Ishikawa (cell line): Measurements from ENCODE around the gene EVC2.

Experiments used
- CEBPB ChIP-seq: IDR thresholded peaks from 2 replicates; pipeline ENCODE4 v1.6.1; 2012
- CREB1 ChIP-seq: IDR thresholded peaks from 2 replicates; pipeline ENCODE4 v1.6.1; 2012; ENCODE audit warnings: low read depth
- EGR1 ChIP-seq: IDR thresholded peaks from 2 replicates; pipeline ENCODE4 v1.6.1; 2012
- EP300 ChIP-seq: IDR thresholded peaks from 2 replicates; pipeline ENCODE4 v1.6.1; 2012; ENCODE audit warnings: borderline replicate concordance
- MAX ChIP-seq: IDR thresholded peaks from 2 replicates; pipeline ENCODE4 v1.6.1; 2012
- NFIC ChIP-seq: IDR thresholded peaks from 2 replicates; pipeline ENCODE4 v1.6.1; 2012
- RAD21 ChIP-seq: IDR thresholded peaks from 2 replicates; pipeline ENCODE4 v1.6.1; 2012; ENCODE audit warnings: low read depth
- REST ChIP-seq: IDR thresholded peaks from 2 replicates; pipeline ENCODE4 v1.6.1; 2012; ENCODE audit warnings: low read depth, mild to moderate bottlenecking
- TAF1 ChIP-seq: IDR thresholded peaks from 2 replicates; pipeline ENCODE4 v1.6.1; 2012; ENCODE audit warnings: low read depth, mild to moderate bottlenecking
- TEAD4 ChIP-seq: IDR thresholded peaks from 2 replicates; pipeline ENCODE4 v1.6.1; 2012
- USF1 ChIP-seq: IDR thresholded peaks from 2 replicates; pipeline ENCODE4 v1.6.1; 2012
- YY1 ChIP-seq: IDR thresholded peaks from 2 replicates; pipeline ENCODE4 v1.6.1; 2012; ENCODE audit warnings: low read depth

- TF ChIP-seq TAF1 = no peak
- TF ChIP-seq RAD21 = no peak
- TF ChIP-seq EP300 = no peak
- TF ChIP-seq CREB1 = no peak
- TF ChIP-seq MAX = no peak
- TF ChIP-seq CEBPB = no peak
- TF ChIP-seq EGR1 = no peak
- no peak for TF ChIP-seq REST
- TF ChIP-seq TEAD4 = no peak
- no peak for TF ChIP-seq NFIC
- no peak for TF ChIP-seq USF1
- TF ChIP-seq YY1 = no peak
These were observed 90.1 kb downstream of the EVC2 start for GRCh38 chr4:5618051-5618960.
